ENCODE results near the gene TGM1.
"Not testable (repeated sequence)": the region's sequence is repeated elsewhere in the genome, so short reads cannot be mapped to it uniquely, and the experiment has no call there.

Gene TGM1

DNA sequence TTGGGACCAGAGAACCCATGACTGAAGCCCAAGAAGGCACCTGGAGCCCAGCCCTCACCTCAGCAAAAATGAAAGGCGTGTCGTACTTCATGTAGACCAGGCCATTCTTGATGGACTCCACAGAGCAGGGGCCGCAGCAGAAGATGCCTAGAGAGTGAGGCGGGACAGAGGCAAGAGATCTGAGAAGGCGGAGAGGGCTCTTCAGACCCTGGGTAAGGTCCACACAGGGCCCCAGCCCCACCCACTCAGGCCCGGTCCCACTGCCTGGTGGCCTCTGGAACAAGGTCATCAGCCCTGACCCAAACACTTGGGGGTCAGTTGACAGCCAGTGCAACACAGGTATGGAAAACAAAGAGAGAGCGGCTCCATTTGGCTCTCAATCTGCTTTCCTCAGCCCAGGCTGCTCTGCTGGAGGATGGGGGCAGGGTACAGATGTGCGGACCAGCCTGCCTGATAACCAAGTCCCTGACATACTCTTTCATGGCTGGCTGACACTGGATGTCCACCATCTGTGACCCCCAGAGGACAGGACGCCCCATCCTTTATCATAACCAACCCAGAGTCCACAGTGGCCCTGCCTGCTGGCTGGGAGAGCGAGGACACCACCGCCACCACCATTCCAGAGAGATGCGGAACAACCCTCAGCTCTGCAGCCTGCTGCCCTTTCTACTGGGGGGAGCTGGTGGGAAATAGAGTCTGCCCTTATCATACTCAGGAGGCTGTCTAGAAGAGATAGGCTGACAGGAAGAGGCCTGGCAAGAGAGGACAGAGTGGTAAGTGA is 6.9 kb downstream of the TGM1 start:
- H3K36me3 Mint-ChIP-seq (ENCODE audit: low read depth): peaks cover 16% of the 10 kb centered on the region
- no peak overlapping the region for H3K27ac Mint-ChIP-seq
- H3K4me1 Mint-ChIP-seq (ENCODE audit: low read depth): no peaks in the 10 kb centered on the region

DNA sequence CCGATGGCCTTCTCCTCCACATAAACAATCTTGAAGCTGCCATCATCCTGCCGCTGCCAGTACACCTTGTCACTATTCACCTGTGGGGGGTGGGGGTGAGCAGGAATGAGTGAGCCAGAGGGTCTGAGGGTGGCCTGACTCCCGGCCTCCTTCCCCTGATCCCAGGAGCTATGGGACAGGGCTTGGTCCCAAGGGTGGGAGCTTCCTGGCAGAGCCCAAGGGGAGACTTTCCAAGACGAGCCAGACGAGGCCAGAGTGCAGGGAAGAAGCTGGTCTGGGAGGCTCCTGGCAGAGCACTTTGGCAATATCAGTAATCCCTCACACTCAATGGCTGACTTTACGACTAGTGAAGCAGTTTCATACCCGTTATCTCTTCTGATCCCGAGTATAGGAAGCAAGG is 7.5 kb downstream of the TGM1 start:
- Mint-ChIP-seq H3K36me3 (ENCODE audit: low read depth) (peaks cover 13% of the 10 kb centered on the region), H3K4me3 (no peak overlapping the region), H3K27ac (no peak overlapping the region), H3K27me3 (no peaks in the 10 kb centered on the region), H3K4me1 (ENCODE audit: low read depth) (peaks cover 5% of the 10 kb centered on the region), H3K9me3 (no peaks in the 10 kb centered on the region)

More for the DNA sequence above, 6.9 kb downstream of the TGM1 start:
- H3K9me3 Mint-ChIP-seq: no peaks in the 10 kb centered on the region
- no peak overlapping the region for H3K4me3 Mint-ChIP-seq
- H3K27me3 Mint-ChIP-seq: no peaks in the 10 kb centered on the region

DNA sequence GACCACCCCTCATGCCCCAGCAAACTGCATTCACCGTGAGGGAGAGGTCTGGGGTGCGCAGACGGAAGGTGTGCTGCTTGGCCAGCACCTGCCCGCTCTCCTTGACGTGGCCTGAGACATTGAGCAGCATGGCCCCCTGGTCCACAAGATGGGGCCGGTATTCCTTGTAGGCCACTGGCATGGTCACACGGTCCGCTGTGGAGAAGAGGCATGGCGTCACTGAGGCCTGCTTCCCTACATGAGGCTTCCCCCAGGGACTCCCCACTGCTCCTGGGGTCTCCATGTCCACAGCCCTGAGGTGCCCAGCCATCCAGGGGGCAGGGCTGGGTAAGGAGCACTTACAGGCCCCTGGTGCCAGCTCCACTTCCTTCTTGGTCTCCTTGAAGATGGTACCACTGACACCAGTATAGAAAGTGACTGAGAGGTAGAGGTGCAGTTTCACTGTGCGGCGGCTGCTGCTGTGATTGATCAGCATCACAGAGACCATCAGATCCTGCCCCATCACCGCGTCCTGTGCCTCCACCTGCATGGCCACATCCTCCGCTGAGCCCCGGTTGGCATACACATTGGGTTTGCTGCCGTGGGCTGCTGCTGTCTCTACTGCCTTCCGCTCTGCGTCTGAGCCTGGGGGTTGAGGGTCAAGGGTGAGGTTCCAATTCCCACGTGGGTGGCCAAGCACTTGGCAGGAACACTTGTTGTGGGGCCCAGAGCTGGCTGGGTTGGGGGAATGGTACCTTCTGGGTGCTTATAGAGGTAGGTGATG is 8.2 kb downstream of the TGM1 start:
- Mint-ChIP-seq H3K36me3 (ENCODE audit: low read depth) (peaks cover 13% of the 10 kb centered on the region), H3K4me3 (no peak overlapping the region), H3K4me1 (ENCODE audit: low read depth) (peaks cover 10% of the 10 kb centered on the region), H3K27me3 (no peaks in the 10 kb centered on the region), H3K9me3 (no peaks in the 10 kb centered on the region), H3K27ac (no peak overlapping the region)

DNA sequence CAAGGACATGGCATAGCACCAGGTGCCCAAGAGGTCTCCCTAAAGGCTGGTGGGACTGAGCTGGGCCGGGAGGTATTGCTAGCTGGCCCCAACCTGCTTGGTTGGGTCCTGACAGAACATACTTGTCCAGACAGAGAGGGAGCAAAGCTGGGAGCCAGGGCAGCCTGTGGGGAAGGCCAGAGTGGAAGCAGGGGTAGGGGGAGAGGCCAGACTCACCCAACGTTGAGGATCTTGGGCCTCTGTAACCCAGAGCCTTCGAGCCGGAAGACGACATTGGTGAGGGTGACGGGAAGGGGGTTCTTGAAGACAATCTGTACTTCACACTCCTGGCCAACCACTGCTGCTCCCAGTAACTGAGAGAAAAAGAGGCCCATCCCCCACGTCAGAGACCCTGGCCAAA is 9.0 kb downstream of the TGM1 start:
- H3K36me3 Mint-ChIP-seq (ENCODE audit: low read depth): peaks cover 13% of the 10 kb centered on the region
- H3K27ac Mint-ChIP-seq: no peak overlapping the region
- no peak overlapping the region for H3K4me3 Mint-ChIP-seq
- no peaks in the 10 kb centered on the region for H3K9me3 Mint-ChIP-seq
- peaks cover 14% of the 10 kb centered on the region for H3K4me1 Mint-ChIP-seq (ENCODE audit: low read depth)
- H3K27me3 Mint-ChIP-seq: no peaks in the 10 kb centered on the region

DNA sequence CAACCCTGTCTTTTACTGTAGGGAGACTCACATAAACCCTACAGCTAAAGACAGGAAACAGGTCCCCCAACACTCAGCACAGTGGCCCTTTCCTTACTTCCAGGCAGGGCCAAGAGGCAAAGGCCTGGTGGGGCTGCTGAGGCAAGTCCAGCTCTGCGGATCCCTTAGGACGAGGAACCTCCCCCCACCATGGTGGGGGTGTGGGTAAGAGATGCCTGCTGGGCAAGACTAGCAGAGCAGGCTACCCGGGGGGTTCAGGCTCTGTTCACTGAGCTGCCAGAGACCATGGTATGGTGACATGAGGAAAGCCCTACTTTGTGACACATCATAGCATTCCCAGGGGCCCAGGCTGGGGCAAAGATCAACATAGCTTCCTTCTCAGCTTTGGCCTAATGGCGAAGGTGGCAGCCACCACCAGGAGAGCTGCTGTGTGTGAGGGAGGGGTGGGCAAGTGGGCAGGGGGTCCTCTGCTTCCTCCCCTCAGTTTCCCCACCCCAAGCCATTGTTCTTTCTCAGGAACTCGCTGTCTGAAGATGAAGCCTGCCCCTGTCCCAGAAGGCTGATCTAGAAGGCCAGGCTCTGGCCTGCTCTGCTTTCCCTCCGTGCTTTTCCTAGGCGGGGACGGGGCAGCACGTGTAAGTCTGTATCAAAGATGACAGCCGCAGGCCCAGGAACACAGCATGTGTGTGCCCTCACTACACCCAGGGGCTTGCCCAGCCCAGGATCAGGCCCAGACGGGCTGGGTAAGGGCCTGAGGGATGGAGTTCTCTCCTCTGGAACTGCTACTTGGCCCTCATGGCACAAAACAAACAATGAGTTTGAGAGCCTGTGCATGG is 10.5 kb downstream of the TGM1 start:
- H3K4me1 Mint-ChIP-seq (ENCODE audit: low read depth): peaks cover 26% of the 10 kb centered on the region
- H3K36me3 Mint-ChIP-seq (ENCODE audit: low read depth): peaks cover 13% of the 10 kb centered on the region
- no peaks in the 10 kb centered on the region for H3K9me3 Mint-ChIP-seq
- H3K27ac Mint-ChIP-seq: no peak overlapping the region
- H3K27me3 Mint-ChIP-seq: no peaks in the 10 kb centered on the region
- H3K4me3 Mint-ChIP-seq: no peak overlapping the region

DNA sequence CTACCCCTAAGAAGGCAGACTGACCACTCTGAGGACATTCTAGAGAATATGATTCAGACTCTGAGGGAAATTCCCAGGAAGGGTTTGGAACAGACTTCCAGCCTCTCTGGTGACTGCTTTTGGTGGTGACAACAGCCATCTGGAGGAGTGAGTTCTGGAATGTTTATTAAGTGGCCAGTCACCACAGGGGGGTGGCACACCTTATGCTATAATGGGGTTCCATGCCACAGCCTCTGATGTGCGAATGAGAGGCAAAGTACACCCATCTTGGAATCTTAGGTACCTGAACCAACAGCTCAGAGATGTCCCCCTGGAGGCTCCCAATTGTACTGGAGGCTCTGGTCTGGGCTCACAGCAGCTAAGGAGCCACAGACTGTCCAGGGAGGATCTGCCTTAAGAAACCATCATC is 11.1 kb downstream of the TGM1 start:
- H3K9me3 Mint-ChIP-seq: no peaks in the 10 kb centered on the region
- H3K4me1 Mint-ChIP-seq (ENCODE audit: low read depth): peaks cover 32% of the 10 kb centered on the region
- no peak overlapping the region for H3K27ac Mint-ChIP-seq
- no peak overlapping the region for H3K4me3 Mint-ChIP-seq
- peaks cover 15% of the 10 kb centered on the region for H3K36me3 Mint-ChIP-seq (ENCODE audit: low read depth)
- no peaks in the 10 kb centered on the region for H3K27me3 Mint-ChIP-seq

DNA sequence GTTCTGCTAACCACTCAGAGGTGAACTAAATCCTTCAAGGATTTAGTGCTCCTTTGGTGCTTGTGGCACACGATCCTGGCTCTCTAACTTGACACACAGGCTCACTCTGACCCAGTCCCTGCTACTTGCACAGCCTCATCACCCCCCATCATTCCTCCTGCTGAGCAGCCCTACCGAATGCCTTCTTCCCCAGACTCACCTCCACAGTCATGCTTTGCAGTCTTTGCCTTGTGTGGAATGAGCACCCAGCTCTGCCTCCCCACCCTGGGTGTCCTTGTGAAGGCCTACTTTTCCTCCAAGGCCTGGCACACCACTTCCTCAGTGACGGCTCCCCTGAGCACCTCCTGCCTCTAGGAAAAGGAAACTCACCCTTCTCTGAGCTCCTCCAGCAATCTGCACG is 12.6 kb downstream of the TGM1 start:
- Mint-ChIP-seq H3K4me3 (no peak overlapping the region), H3K36me3 (ENCODE audit: low read depth) (peaks cover 16% of the 10 kb centered on the region), H3K27ac (peak overlapping the region; percentile 57), H3K4me1 (ENCODE audit: low read depth) (peaks cover 40% of the 10 kb centered on the region), H3K9me3 (no peaks in the 10 kb centered on the region), H3K27me3 (no peaks in the 10 kb centered on the region)

DNA sequence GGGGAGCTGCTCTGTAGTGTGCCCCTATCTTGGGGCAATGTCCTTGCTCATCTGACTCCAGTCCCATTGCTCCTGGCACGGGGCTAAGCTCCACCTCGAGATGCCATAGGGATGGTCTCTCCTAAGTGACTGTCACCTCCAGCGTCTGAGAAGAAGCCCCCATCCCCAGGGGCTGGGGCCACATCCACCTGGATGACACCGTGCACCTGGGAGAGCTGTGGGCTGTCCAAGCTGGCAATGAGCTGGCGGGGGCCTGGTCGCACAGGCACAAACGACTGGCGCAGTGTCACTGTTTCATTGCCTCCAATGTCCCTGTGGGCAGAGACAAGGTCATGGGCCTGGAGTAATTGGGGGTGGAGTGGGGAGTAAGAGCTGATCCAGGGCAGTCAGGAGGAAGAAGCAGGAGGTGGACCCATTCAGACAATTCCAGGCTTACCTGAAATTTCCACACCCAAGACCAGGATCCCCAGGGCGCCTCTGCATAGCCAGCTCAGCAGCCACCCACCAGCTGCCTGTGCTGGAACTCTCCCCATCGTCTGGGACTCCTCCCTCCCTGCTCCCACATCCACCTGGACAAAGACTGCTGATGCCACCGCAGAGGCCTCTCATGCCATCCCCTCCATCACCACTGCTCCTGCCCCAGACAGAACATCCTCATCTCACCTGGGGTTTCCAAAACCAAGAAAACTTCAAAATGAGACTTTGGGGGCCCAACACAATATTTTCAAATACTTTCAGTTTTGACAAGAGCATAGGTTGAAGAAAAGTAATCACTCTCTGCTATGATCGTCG is 13.6 kb downstream of the TGM1 start:
- Mint-ChIP-seq H3K4me1 (ENCODE audit: low read depth) (peaks cover 40% of the 10 kb centered on the region), H3K36me3 (ENCODE audit: low read depth) (peaks cover 10% of the 10 kb centered on the region), H3K27ac (no peak overlapping the region), H3K9me3 (no peaks in the 10 kb centered on the region), H3K27me3 (no peaks in the 10 kb centered on the region), H3K4me3 (no peak overlapping the region)

DNA sequence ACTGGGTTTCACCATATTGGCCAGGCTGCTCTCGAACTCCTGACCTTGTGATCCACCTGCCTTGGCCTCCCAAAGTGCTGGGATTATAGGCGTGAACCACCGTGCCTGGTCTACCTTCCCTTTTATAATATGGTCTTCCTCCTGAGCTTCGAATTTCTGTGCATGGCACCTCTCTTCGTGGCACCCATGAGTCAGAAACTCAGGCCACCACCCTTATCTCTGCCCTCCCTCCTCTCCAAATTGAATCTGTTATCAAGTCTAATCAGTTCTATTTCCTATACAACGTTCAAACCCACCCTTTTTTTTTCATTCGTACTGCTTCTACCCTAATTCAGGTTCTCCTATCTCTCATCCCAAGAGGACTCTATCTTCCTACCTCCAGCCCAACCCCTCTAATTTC is 15.6 kb downstream of the TGM1 start:
- H3K36me3 Mint-ChIP-seq (ENCODE audit: low read depth): peaks cover 3% of the 10 kb centered on the region
- no peaks in the 10 kb centered on the region for H3K9me3 Mint-ChIP-seq
- H3K27me3 Mint-ChIP-seq: no peaks in the 10 kb centered on the region
- peaks cover 52% of the 10 kb centered on the region for H3K4me1 Mint-ChIP-seq (ENCODE audit: low read depth)
- peak overlapping the region; percentile 84 for H3K27ac Mint-ChIP-seq
- H3K4me3 Mint-ChIP-seq: peak overlapping the region; percentile 53

DNA sequence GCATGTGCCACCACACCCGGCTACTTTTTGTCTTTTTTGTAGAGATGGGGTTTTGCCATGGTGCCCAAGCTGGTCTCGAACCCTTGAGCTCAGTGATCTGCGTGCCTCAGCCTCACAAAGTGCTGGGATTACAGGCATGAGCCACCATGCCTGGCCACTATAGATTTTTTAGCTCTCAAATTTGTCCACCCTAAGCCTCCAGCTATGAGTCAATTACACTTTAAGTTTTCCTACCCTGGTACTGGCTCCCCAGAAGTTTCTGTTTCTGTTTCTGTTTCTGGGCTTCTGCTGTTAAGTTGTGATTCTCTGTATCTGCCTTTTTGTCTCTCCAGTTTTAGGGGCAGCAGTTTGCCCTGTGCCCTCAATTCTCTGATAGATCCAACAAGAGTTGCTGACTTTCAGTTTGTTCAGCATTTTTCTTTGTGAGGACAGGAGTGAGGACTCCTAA is 16.2 kb downstream of the TGM1 start:
- Mint-ChIP-seq H3K4me1 (ENCODE audit: low read depth) (peaks cover 55% of the 10 kb centered on the region), H3K4me3 (peak overlapping the region; percentile 82), H3K27me3 (no peaks in the 10 kb centered on the region), H3K27ac (peak overlapping the region; percentile 97), H3K36me3 (ENCODE audit: low read depth) (peaks cover 3% of the 10 kb centered on the region), H3K9me3 (no peaks in the 10 kb centered on the region)

DNA sequence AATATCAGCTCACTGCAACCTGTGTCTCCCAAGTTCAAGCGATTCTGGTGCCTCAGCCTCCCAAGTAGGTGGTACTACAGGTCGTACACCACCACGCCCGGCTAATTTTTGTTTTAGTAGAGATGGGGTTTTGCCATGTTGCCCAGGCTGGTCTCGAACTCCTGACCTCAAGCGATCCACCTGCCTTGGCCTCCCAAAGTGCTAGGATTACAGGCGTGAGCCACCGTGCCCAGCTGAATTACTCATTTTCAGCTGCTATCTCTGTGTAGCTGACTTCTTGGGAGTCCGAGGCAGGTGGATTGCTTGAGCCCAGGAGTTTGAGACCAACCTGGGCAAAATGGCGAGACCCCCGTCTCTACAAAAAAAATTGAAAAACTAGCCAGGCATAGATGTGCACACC is 17.6 kb downstream of the TGM1 start:
- not testable (repeated sequence) for H3K27me3 Mint-ChIP-seq, H3K27ac Mint-ChIP-seq, H3K4me3 Mint-ChIP-seq, H3K9me3 Mint-ChIP-seq
- H3K36me3 Mint-ChIP-seq (ENCODE audit: low read depth): peaks cover 12% of the 10 kb centered on the region
- peaks cover 64% of the 10 kb centered on the region for H3K4me1 Mint-ChIP-seq (ENCODE audit: low read depth)

DNA sequence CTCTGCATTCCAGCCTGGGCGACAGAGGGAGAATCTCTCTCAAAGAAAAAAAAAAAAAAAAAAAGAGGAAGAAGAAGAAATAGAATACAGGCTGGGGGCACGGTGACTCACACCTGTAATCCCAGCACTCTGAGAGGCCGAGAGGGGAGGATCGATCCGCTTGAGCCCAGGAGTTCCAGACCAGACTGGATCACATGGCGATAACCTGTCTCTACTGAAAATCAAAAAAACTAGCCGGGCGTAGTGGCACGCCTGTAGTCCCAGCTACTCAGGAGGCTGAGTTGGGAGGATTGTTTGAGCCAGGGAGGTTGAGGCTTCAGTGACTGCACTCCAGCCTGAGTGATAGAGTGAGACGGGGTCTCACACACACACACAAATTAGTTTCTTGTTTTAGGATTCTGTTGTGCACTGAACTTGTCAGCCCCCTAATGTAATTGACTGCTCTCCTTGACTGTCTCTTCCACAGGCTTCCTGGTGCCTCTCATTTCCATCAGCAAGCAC is 19.6 kb downstream of the TGM1 start:
- Mint-ChIP-seq H3K4me1 (ENCODE audit: low read depth) (peaks cover 71% of the 10 kb centered on the region), H3K36me3 (ENCODE audit: low read depth) (peaks cover 32% of the 10 kb centered on the region)

DNA sequence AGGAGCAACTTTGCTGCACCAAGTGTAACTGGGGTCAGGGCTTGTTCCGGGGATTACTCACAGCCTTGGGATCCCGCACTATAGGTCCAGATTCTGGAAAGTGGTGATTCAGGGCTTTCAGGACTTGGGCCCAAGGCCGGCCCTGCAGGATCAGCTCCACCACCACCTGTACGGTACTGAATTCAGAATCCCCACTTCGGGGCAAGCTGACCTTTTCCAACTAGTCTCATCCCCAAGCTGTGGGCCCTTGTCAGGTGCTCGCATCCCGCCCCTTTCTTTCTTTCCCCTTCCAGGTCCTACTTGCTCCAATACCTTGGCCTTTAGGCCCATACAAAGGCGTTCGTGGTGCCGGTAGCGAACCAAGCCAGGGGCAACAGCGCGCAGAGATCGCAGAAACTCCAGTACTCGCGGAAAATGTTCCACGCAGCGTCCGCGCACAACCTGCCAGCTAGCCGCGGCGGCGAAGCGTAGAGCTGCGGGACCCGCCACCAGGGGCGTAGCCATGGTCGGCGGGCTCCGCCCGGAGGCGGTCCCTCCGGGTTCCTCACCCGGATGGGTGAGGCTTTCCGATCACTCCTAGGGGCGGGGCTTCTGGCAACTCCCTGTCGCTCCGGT is 21.0 kb downstream of the TGM1 start:
- Mint-ChIP-seq H3K9me3 (no peaks in the 10 kb centered on the region), H3K27me3 (no peaks in the 10 kb centered on the region), H3K4me1 (ENCODE audit: low read depth) (peaks cover 72% of the 10 kb centered on the region), H3K27ac (peak overlapping the region; percentile 92), H3K36me3 (ENCODE audit: low read depth) (peaks cover 45% of the 10 kb centered on the region), H3K4me3 (peak overlapping the region; percentile 83)

More for the DNA sequence above, 19.6 kb downstream of the TGM1 start:
- H3K4me3 Mint-ChIP-seq: peak overlapping the region; percentile 83
- no peaks in the 10 kb centered on the region for H3K9me3 Mint-ChIP-seq
- H3K27me3 Mint-ChIP-seq: no peaks in the 10 kb centered on the region
- peak overlapping the region; percentile 92 for H3K27ac Mint-ChIP-seq

Data from stimulated activated naive CD8-positive, alpha-beta T cell treated with anti-CD3 and anti-CD28 coated beads, Interleukin-15, Interleukin-2, amounts not matched to agents 100 ng/mL and 50 ng/mL, for 24 hours (primary cell).